ENCODE data around the gene MLST8.

MLST8 gene

GRCh38 chr16:2158262-2158638, 47.0 kb upstream of the MLST8 start:
- H3K4me1 ChIP-seq (ENCODE audit: low read depth, poor library complexity, severe bottlenecking) = peaks cover 21% of the 10 kb centered on the region
- peaks cover 83% of the 10 kb centered on the region for H3K79me2 ChIP-seq (ENCODE audit: insufficient read depth, low read depth)
- H3K36me3 ChIP-seq (ENCODE audit: insufficient read depth) = peaks cover 7% of the 10 kb centered on the region; the same call in 1 of the 2 replicates
- no peak overlapping the region for H3K9ac ChIP-seq
- H3K4me3 ChIP-seq (IDR thresholded peaks at IDR 0.05; ENCODE audit: insufficient read depth, low read depth, low read length) = no peak overlapping the region
- no peak for TF ChIP-seq CTCF (conservative IDR thresholded peaks at IDR 0.05; ENCODE audit: low read depth, low read length)
- H3K27me3 ChIP-seq (ENCODE audit: insufficient read depth, low read depth) = no peaks in the 10 kb centered on the region
- no peak overlapping the region for H2AFZ ChIP-seq (ENCODE audit: low read depth)
- no peak overlapping the region for H3K27ac ChIP-seq
- H3K4me2 ChIP-seq = no peak overlapping the region
- peaks cover 10% of the 10 kb centered on the region; the same call in 1 of the 2 replicates for H4K20me1 ChIP-seq (ENCODE audit: insufficient read depth)

- H4K20me1 ChIP-seq (ENCODE audit: insufficient read depth) = no peaks in the 10 kb centered on the region
- H3K4me1 ChIP-seq (ENCODE audit: low read depth, poor library complexity, severe bottlenecking) = peaks cover 15% of the 10 kb centered on the region
- H3K27ac ChIP-seq = no peak overlapping the region
- no peak overlapping the region for H3K9ac ChIP-seq
- H3K4me3 ChIP-seq (IDR thresholded peaks at IDR 0.05; ENCODE audit: insufficient read depth, low read depth, low read length) = no peak overlapping the region
- no peaks in the 10 kb centered on the region for H3K36me3 ChIP-seq (ENCODE audit: insufficient read depth)
- H3K27me3 ChIP-seq (ENCODE audit: insufficient read depth, low read depth) = no peaks in the 10 kb centered on the region
- no peak for TF ChIP-seq CTCF (conservative IDR thresholded peaks at IDR 0.05; ENCODE audit: low read depth, low read length)
- H3K79me2 ChIP-seq (ENCODE audit: insufficient read depth, low read depth) = peaks cover 80% of the 10 kb centered on the region
- H3K4me2 ChIP-seq = no peak overlapping the region
- no peak overlapping the region for H2AFZ ChIP-seq (ENCODE audit: low read depth)
These were observed 45.9 kb upstream of the MLST8 start for GRCh38 chr16:2159175-2159838.

- no peak overlapping the region for H3K4me3 ChIP-seq (IDR thresholded peaks at IDR 0.05; ENCODE audit: insufficient read depth, low read depth, low read length)
These were observed 44.2 kb upstream of the MLST8 start for GRCh38 chr16:2160915-2161551.

GRCh38 chr16:2161911-2162310, 43.3 kb upstream of the MLST8 start:
- H3K4me1 ChIP-seq (ENCODE audit: low read depth, poor library complexity, severe bottlenecking) = peaks cover 12% of the 10 kb centered on the region
- no peaks in the 10 kb centered on the region for H3K36me3 ChIP-seq (ENCODE audit: insufficient read depth)
- no peak overlapping the region for H3K4me3 ChIP-seq (IDR thresholded peaks at IDR 0.05; ENCODE audit: insufficient read depth, low read depth, low read length)
- H3K27me3 ChIP-seq (ENCODE audit: insufficient read depth, low read depth) = no peaks in the 10 kb centered on the region
- no peak overlapping the region for H3K27ac ChIP-seq
- H4K20me1 ChIP-seq (ENCODE audit: insufficient read depth) = no peaks in the 10 kb centered on the region
- H3K4me2 ChIP-seq = no peak overlapping the region
- no peak for TF ChIP-seq CTCF (conservative IDR thresholded peaks at IDR 0.05; ENCODE audit: low read depth, low read length)
- H3K9ac ChIP-seq = no peak overlapping the region
- H3K79me2 ChIP-seq (ENCODE audit: insufficient read depth, low read depth) = peaks cover 60% of the 10 kb centered on the region
- H2AFZ ChIP-seq (ENCODE audit: low read depth) = no peak overlapping the region

More at GRCh38 chr16:2160915-2161551, 44.2 kb upstream of the MLST8 start:
- TF ChIP-seq CTCF (conservative IDR thresholded peaks at IDR 0.05; ENCODE audit: low read depth, low read length) = no peak
- no peak overlapping the region for H3K9ac ChIP-seq
- no peaks in the 10 kb centered on the region for H4K20me1 ChIP-seq (ENCODE audit: insufficient read depth)
- H3K27me3 ChIP-seq (ENCODE audit: insufficient read depth, low read depth) = no peaks in the 10 kb centered on the region
- no peak overlapping the region for H2AFZ ChIP-seq (ENCODE audit: low read depth)
- H3K27ac ChIP-seq = no peak overlapping the region
- no peak overlapping the region for H3K4me2 ChIP-seq
- no peaks in the 10 kb centered on the region for H3K36me3 ChIP-seq (ENCODE audit: insufficient read depth)
- H3K4me1 ChIP-seq (ENCODE audit: low read depth, poor library complexity, severe bottlenecking) = peaks cover 15% of the 10 kb centered on the region
- peaks cover 69% of the 10 kb centered on the region for H3K79me2 ChIP-seq (ENCODE audit: insufficient read depth, low read depth)

Measured in KMS-11 (cell line).